ENCODE data around the gene ALK. TPM values are rescaled to one million over a fixed set of nuclear protein-coding genes. Genes with fewer than 3 reads are reported as not detected.

The ALK gene
- total and polyA plus RNA-seq, 2 donors, result 0.19 to 0.21 TPM

DNA sequence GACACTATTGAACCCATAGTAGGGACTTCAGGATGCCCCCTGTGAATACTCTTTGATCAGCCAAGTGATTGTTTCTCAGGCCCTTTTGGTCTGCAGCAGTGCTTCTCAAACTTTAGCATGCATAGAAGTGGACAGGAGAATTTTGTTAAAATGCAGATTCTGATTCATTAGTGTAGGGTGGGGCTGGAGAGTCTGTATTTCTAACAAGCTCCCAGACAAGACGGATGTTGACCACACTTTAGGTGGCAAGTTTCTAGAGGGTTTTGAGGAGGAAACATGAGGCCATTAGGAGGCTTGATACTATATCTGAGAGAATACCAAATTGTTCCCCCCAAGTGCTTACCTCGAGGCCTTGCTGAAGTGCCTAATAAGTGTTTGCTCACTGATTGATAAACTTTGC lies 488.3 kb downstream of the ALK start:
- Histone ChIP-seq H3K27me3 (ENCODE audit: control insufficient read depth in 2 of 2, insufficient read depth in 1 of 2, low read length in 1 of 2) (no peaks in the 10 kb centered on the region), H3K4me1 (ENCODE audit: control insufficient read depth in 2 of 2, insufficient read depth in 2 of 2, low read length in 2 of 2) (no peaks in the 10 kb centered on the region), H3K36me3 (ENCODE audit: control insufficient read depth in 2 of 2, insufficient read depth in 2 of 2, low read length in 1 of 2) (no peaks in the 10 kb centered on the region), H3K4me3 (ENCODE audit: low read length in 2 of 2) (no peak overlapping the region), H3K27ac (ENCODE audit: low read depth in 1 of 2, low read length in 1 of 2) (no peak overlapping the region), H3K9me3 (ENCODE audit: control insufficient read depth in 2 of 2, insufficient read depth in 1 of 2, low read length in 1 of 2) (no peaks in the 10 kb centered on the region)
- DNase-seq (ENCODE audit: low read depth in 6 of 9, low spot score in 9 of 9), result no peak
- WGBS, result 95% methylated on average over 2 of the region's 2 CpGs

DNA sequence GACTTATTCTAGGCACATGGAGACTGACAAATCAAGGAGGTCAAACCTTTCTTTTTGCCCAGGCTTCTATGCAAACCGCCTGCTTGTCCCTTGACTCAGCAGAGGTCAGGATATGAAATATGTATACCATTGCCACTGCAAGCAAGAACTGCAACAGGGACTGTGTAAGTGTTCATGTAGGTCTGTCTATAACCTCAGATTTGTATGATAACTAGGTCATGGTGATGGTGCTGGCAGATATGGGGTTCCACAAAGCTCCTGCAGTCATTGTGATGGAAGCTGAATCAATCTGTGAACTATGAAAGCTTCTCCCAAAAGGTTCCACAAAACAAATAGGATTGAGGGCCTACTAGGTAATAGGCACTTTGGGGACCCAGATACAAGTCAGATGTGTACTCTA lies 489.9 kb downstream of the ALK start:
- Histone ChIP-seq H3K27me3 (ENCODE audit: control insufficient read depth in 2 of 2, insufficient read depth in 1 of 2, low read length in 1 of 2) (no peaks in the 10 kb centered on the region), H3K9me3 (ENCODE audit: control insufficient read depth in 2 of 2, insufficient read depth in 1 of 2, low read length in 1 of 2) (no peaks in the 10 kb centered on the region), H3K4me1 (ENCODE audit: control insufficient read depth in 2 of 2, insufficient read depth in 2 of 2, low read length in 2 of 2) (no peaks in the 10 kb centered on the region), H3K27ac (ENCODE audit: low read depth in 1 of 2, low read length in 1 of 2) (no peak overlapping the region), H3K36me3 (ENCODE audit: control insufficient read depth in 2 of 2, insufficient read depth in 2 of 2, low read length in 1 of 2) (no peaks in the 10 kb centered on the region), H3K4me3 (ENCODE audit: low read length in 2 of 2) (no peak overlapping the region)
- WGBS, result 98% methylated on average over 1 of the region's 1 CpG
- DNase-seq (ENCODE audit: low read depth in 6 of 9, low spot score in 9 of 9), result no peak

DNA sequence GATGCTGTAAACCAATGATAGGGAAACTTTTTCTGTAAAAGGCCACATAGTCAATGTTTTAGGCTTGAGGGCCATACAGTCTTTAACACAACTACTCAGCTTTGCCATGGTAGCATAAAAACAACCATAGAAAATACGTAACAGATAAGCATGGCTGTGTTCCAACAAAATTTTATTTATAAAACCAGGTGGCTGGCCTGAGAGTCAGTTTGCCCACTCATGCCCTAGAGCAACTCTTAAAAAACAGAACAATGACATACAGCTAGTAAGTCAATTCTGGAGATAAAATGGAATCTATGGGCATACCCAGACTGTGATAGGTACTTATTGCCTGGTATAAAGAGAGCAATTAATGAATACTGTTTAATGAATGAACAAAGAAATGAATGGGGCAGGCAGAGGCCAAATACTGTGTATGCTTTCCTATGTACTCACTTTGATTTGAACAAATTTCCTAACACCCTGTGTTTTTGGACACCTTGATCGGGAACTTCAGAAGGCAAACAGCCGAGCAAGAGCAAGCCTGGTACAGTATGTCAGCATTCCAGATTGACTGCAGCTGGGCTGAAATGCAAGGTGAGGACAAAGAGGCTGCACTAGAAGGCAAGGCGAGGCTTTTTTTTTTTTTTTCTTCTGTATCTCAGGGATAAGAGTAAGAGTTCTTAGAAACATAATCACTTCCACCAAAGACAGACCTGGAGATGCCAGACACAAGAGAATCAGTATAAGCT lies 490.8 kb downstream of the ALK start:
- H3K27ac ChIP-seq (ENCODE audit: low read depth in 1 of 2, low read length in 1 of 2), result no peak overlapping the region
- no peaks in the 10 kb centered on the region for H3K36me3 ChIP-seq (ENCODE audit: control insufficient read depth in 2 of 2, insufficient read depth in 2 of 2, low read length in 1 of 2)
- 92% methylated on average over 4 of the region's 4 CpGs for WGBS
- H3K9me3 ChIP-seq (ENCODE audit: control insufficient read depth in 2 of 2, insufficient read depth in 1 of 2, low read length in 1 of 2), result no peaks in the 10 kb centered on the region
- DNase-seq (ENCODE audit: low read depth in 6 of 9, low spot score in 9 of 9), result no peak
- H3K4me1 ChIP-seq (ENCODE audit: control insufficient read depth in 2 of 2, insufficient read depth in 2 of 2, low read length in 2 of 2), result no peaks in the 10 kb centered on the region
- no peak overlapping the region for H3K4me3 ChIP-seq (ENCODE audit: low read length in 2 of 2)
- H3K27me3 ChIP-seq (ENCODE audit: control insufficient read depth in 2 of 2, insufficient read depth in 1 of 2, low read length in 1 of 2), result no peaks in the 10 kb centered on the region

DNA sequence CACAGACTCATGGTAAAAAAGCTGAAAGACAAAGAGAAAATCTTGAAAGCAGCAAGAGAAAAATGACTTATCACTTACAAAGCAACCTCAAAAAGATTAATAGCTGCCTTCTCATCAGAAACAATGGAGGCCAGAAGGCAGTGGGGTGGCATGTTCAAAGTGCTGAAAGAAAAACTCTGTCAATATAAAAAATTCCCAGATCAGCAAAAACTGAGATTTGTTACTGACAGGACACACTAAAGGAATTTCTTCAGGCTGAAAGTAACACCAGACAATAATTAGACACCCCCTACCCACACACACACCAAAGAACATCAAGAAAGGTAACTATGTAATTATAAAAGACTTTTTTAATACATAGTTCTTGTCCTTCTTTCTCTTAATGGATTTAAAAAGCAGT lies 495.0 kb downstream of the ALK start:
- Histone ChIP-seq H3K4me1 (ENCODE audit: control insufficient read depth in 2 of 2, insufficient read depth in 2 of 2, low read length in 2 of 2) (no peaks in the 10 kb centered on the region), H3K4me3 (ENCODE audit: low read length in 2 of 2) (no peak overlapping the region), H3K36me3 (ENCODE audit: control insufficient read depth in 2 of 2, insufficient read depth in 2 of 2, low read length in 1 of 2) (no peaks in the 10 kb centered on the region), H3K27me3 (ENCODE audit: control insufficient read depth in 2 of 2, insufficient read depth in 1 of 2, low read length in 1 of 2) (no peaks in the 10 kb centered on the region), H3K27ac (ENCODE audit: low read depth in 1 of 2, low read length in 1 of 2) (no peak overlapping the region), H3K9me3 (ENCODE audit: control insufficient read depth in 2 of 2, insufficient read depth in 1 of 2, low read length in 1 of 2) (no peaks in the 10 kb centered on the region)
- no peak for DNase-seq (ENCODE audit: low read depth in 6 of 9, low spot score in 9 of 9)

- no peak for DNase-seq (ENCODE audit: low read depth in 6 of 9, low spot score in 9 of 9)
- Histone ChIP-seq H3K9me3 (ENCODE audit: control insufficient read depth in 2 of 2, insufficient read depth in 1 of 2, low read length in 1 of 2) (no peaks in the 10 kb centered on the region), H3K27ac (ENCODE audit: low read depth in 1 of 2, low read length in 1 of 2) (no peak overlapping the region), H3K36me3 (ENCODE audit: control insufficient read depth in 2 of 2, insufficient read depth in 2 of 2, low read length in 1 of 2) (no peaks in the 10 kb centered on the region), H3K4me1 (ENCODE audit: control insufficient read depth in 2 of 2, insufficient read depth in 2 of 2, low read length in 2 of 2) (no peaks in the 10 kb centered on the region), H3K27me3 (ENCODE audit: control insufficient read depth in 2 of 2, insufficient read depth in 1 of 2, low read length in 1 of 2) (no peaks in the 10 kb centered on the region), H3K4me3 (ENCODE audit: low read length in 2 of 2) (no peak overlapping the region)
- WGBS, result 99% methylated on average over 1 of the region's 1 CpG
Observed at GRCh38 chr2:29425866-29426265, 495.5 kb downstream of the ALK start.

GRCh38 chr2:29423061-29423666 lies 498.2 kb downstream of the ALK start:
- Histone ChIP-seq H3K9me3 (ENCODE audit: control insufficient read depth in 2 of 2, insufficient read depth in 1 of 2, low read length in 1 of 2) (no peaks in the 10 kb centered on the region), H3K27ac (ENCODE audit: low read depth in 1 of 2, low read length in 1 of 2) (no peak overlapping the region), H3K36me3 (ENCODE audit: control insufficient read depth in 2 of 2, insufficient read depth in 2 of 2, low read length in 1 of 2) (no peaks in the 10 kb centered on the region), H3K4me3 (ENCODE audit: low read length in 2 of 2) (no peak overlapping the region), H3K27me3 (ENCODE audit: control insufficient read depth in 2 of 2, insufficient read depth in 1 of 2, low read length in 1 of 2) (no peaks in the 10 kb centered on the region), H3K4me1 (ENCODE audit: control insufficient read depth in 2 of 2, insufficient read depth in 2 of 2, low read length in 2 of 2) (no peaks in the 10 kb centered on the region)
- WGBS, result 65% methylated on average over 6 of the region's 6 CpGs
- no peak for DNase-seq (ENCODE audit: low read depth in 6 of 9, low spot score in 9 of 9)

- no peak for DNase-seq (ENCODE audit: low read depth in 6 of 9, low spot score in 9 of 9)
- H3K27ac ChIP-seq (ENCODE audit: low read depth in 1 of 2, low read length in 1 of 2), result no peak overlapping the region
- no peaks in the 10 kb centered on the region for H3K9me3 ChIP-seq (ENCODE audit: control insufficient read depth in 2 of 2, insufficient read depth in 1 of 2, low read length in 1 of 2)
- no peaks in the 10 kb centered on the region for H3K27me3 ChIP-seq (ENCODE audit: control insufficient read depth in 2 of 2, insufficient read depth in 1 of 2, low read length in 1 of 2)
- H3K4me3 ChIP-seq (ENCODE audit: low read length in 2 of 2), result no peak overlapping the region
- 92% methylated on average over 12 of the region's 12 CpGs for WGBS
- no peaks in the 10 kb centered on the region for H3K36me3 ChIP-seq (ENCODE audit: control insufficient read depth in 2 of 2, insufficient read depth in 2 of 2, low read length in 1 of 2)
- H3K4me1 ChIP-seq (ENCODE audit: control insufficient read depth in 2 of 2, insufficient read depth in 2 of 2, low read length in 2 of 2), result no peaks in the 10 kb centered on the region
Observed at GRCh38 chr2:29420999-29421782, 500.2 kb downstream of the ALK start.

DNA sequence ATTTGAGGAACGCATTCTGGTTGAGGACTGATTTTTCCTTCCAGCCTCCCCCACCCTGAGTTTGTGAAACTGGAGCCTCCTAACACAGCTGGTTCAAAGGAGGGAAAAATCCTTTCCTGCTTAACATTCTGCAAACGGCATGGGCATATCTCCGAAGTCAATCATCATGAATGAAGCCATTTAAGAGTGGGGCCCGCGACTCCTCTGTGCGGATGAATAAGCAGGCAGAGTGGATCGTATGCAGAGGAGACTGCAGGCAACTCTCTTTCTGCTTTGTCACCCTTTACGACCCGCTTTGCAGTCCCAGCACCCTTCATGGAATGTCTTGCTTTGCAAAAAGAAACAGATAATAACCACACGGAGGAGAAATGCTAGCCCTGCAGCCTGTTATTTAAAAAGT lies 500.9 kb downstream of the ALK start:
- WGBS, result 95% methylated on average over 10 of the region's 10 CpGs
- H3K4me3 ChIP-seq (ENCODE audit: low read length in 2 of 2), result no peak overlapping the region
- no peak for DNase-seq (ENCODE audit: low read depth in 6 of 9, low spot score in 9 of 9)
- H3K27me3 ChIP-seq (ENCODE audit: control insufficient read depth in 2 of 2, insufficient read depth in 1 of 2, low read length in 1 of 2), result no peaks in the 10 kb centered on the region
- H3K4me1 ChIP-seq (ENCODE audit: control insufficient read depth in 2 of 2, insufficient read depth in 2 of 2, low read length in 2 of 2), result no peaks in the 10 kb centered on the region
- no peak overlapping the region for H3K27ac ChIP-seq (ENCODE audit: low read depth in 1 of 2, low read length in 1 of 2)
- no peaks in the 10 kb centered on the region for H3K36me3 ChIP-seq (ENCODE audit: control insufficient read depth in 2 of 2, insufficient read depth in 2 of 2, low read length in 1 of 2)
- H3K9me3 ChIP-seq (ENCODE audit: control insufficient read depth in 2 of 2, insufficient read depth in 1 of 2, low read length in 1 of 2), result no peaks in the 10 kb centered on the region

- H3K4me1 ChIP-seq (ENCODE audit: control insufficient read depth in 2 of 2, insufficient read depth in 2 of 2, low read length in 2 of 2), result no peaks in the 10 kb centered on the region
- no peaks in the 10 kb centered on the region for H3K27me3 ChIP-seq (ENCODE audit: control insufficient read depth in 2 of 2, insufficient read depth in 1 of 2, low read length in 1 of 2)
- no peak for DNase-seq (ENCODE audit: low read depth in 6 of 9, low spot score in 9 of 9)
- no peaks in the 10 kb centered on the region for H3K9me3 ChIP-seq (ENCODE audit: control insufficient read depth in 2 of 2, insufficient read depth in 1 of 2, low read length in 1 of 2)
- H3K4me3 ChIP-seq (ENCODE audit: low read length in 2 of 2), result no peak overlapping the region
- H3K27ac ChIP-seq (ENCODE audit: low read depth in 1 of 2, low read length in 1 of 2), result no peak overlapping the region
- WGBS, result 95% methylated on average over 6 of the region's 6 CpGs
- H3K36me3 ChIP-seq (ENCODE audit: control insufficient read depth in 2 of 2, insufficient read depth in 2 of 2, low read length in 1 of 2), result no peaks in the 10 kb centered on the region
Observed at GRCh38 chr2:29417630-29418029, 503.8 kb downstream of the ALK start.
